GM10847 (cell line): Measurements from ENCODE around the gene AFAP1L2.

Experiments used
- POLR2A ChIP-seq: IDR thresholded peaks from 2 replicates; pipeline ENCODE4 v1.6.1; 2011; ENCODE audit not compliant: insufficient read length; ENCODE audit errors: extremely low read depth

Gene AFAP1L2

GRCh38 chr10:114308531-114309363 lies 95.6 kb downstream of the AFAP1L2 start:
- no peak for TF ChIP-seq POLR2A

GRCh38 chr10:114307731-114308130 lies 96.6 kb downstream of the AFAP1L2 start:
- no peak for TF ChIP-seq POLR2A

- no peak for TF ChIP-seq POLR2A
Observed at GRCh38 chr10:114306116-114306973, 98.0 kb downstream of the AFAP1L2 start.

GRCh38 chr10:114305521-114305925 lies 98.8 kb downstream of the AFAP1L2 start:
- TF ChIP-seq POLR2A, result no peak

GRCh38 chr10:114304571-114305421 lies 99.5 kb downstream of the AFAP1L2 start:
- no peak for TF ChIP-seq POLR2A

- TF ChIP-seq POLR2A, result no peak
Observed at GRCh38 chr10:114304017-114304570, 100.2 kb downstream of the AFAP1L2 start.

- TF ChIP-seq POLR2A, result no peak
Observed at GRCh38 chr10:114303556-114303955, 100.7 kb downstream of the AFAP1L2 start.

- no peak for TF ChIP-seq POLR2A
Observed at GRCh38 chr10:114301951-114302710, 102.2 kb downstream of the AFAP1L2 start.

- TF ChIP-seq POLR2A, result no peak
Observed at GRCh38 chr10:114301177-114301576, 103.1 kb downstream of the AFAP1L2 start.

- no peak for TF ChIP-seq POLR2A
Observed at GRCh38 chr10:114300036-114300645, 104.2 kb downstream of the AFAP1L2 start.

GRCh38 chr10:114297136-114297705 lies 107.1 kb downstream of the AFAP1L2 start:
- TF ChIP-seq POLR2A, result no peak

- TF ChIP-seq POLR2A, result no peak
Observed at GRCh38 chr10:114295393-114295792, 108.9 kb downstream of the AFAP1L2 start.

- TF ChIP-seq POLR2A, result no peak
Observed at GRCh38 chr10:114294549-114294948, 109.8 kb downstream of the AFAP1L2 start.

- no peak for TF ChIP-seq POLR2A
Observed at GRCh38 chr10:114293075-114293474, 111.2 kb downstream of the AFAP1L2 start.

- TF ChIP-seq POLR2A, result no peak
Observed at GRCh38 chr10:114291516-114291915, 112.8 kb downstream of the AFAP1L2 start.
